ENCODE data around the gene PHKG2. TPM values are rescaled to one million over a fixed set of nuclear protein-coding genes. Genes with fewer than 3 reads are reported as not detected.

PHKG2 gene
- total and polyA plus RNA-seq, 3 donors from 2014 or later = 78.4 to 312 (median 129) TPM

GRCh38 chr16:30773826-30774225 is 25.6 kb downstream of the PHKG2 start:
- DNase-seq = no peak
- no peaks in the 10 kb centered on the region for H3K36me3 ChIP-seq (ENCODE audit: low read depth, missing control alignments)

GRCh38 chr16:30774367-30775130 is 26.3 kb downstream of the PHKG2 start:
- DNase-seq = no peak
- peak overlapping the region; percentile 67 to 69 for H3K4me3 ChIP-seq
- H3K27ac ChIP-seq = peak overlapping the region in 1 of 2 donors; percentile 77
- H3K9me3 ChIP-seq = no peaks in the 10 kb centered on the region
- H3K4me1 ChIP-seq = peaks cover 13% of the 10 kb centered on the region
- TF ChIP-seq, protein P1, sequence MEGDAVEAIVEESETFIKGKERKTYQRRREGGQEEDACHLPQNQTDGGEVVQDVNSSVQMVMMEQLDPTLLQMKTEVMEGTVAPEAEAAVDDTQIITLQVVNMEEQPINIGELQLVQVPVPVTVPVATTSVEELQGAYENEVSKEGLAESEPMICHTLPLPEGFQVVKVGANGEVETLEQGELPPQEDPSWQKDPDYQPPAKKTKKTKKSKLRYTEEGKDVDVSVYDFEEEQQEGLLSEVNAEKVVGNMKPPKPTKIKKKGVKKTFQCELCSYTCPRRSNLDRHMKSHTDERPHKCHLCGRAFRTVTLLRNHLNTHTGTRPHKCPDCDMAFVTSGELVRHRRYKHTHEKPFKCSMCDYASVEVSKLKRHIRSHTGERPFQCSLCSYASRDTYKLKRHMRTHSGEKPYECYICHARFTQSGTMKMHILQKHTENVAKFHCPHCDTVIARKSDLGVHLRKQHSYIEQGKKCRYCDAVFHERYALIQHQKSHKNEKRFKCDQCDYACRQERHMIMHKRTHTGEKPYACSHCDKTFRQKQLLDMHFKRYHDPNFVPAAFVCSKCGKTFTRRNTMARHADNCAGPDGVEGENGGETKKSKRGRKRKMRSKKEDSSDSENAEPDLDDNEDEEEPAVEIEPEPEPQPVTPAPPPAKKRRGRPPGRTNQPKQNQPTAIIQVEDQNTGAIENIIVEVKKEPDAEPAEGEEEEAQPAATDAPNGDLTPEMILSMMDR (IDR thresholded peaks at IDR 0.05) = no peak
- WGBS, 2 donors = 54 to 62% methylated on average over 5 to 8 of the region's 8 CpGs
- H3K36me3 ChIP-seq (ENCODE audit: low read depth, missing control alignments) = no peaks in the 10 kb centered on the region
- no peaks in the 10 kb centered on the region for H3K27me3 ChIP-seq
- intact Hi-C loops (cut with DNase I; ENCODE audit: low total_unique reads) = no loop called here

More at GRCh38 chr16:30773826-30774225, 25.6 kb downstream of the PHKG2 start:
- WGBS, 2 donors = 80 to 86% methylated on average over 12 to 14 of the region's 14 CpGs
- intact Hi-C loops (cut with DNase I; ENCODE audit: low total_unique reads) = no loop called here
- Histone ChIP-seq H3K9me3 (no peaks in the 10 kb centered on the region), H3K27ac (no peak overlapping the region), H3K27me3 (no peaks in the 10 kb centered on the region), H3K4me3 (no peak overlapping the region), H3K4me1 (peaks cover 13% of the 10 kb centered on the region)
- no peak for TF ChIP-seq POLR2A (IDR thresholded peaks at IDR 0.05)
- TF ChIP-seq, protein P1 (IDR thresholded peaks at IDR 0.05) = no peak

DNA sequence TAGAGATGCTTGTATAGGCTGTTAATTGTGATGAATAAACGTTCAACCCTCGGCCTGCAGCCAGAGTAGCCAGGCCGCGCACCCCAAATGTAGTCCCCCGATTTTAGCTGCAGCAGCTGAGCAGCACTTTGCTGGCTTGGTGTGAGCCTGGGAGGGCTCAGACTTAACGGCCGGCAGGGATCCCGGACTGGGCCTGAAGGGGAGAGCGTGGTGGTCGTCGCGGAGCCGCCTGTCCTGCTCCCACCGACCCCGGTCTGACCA is 26.8 kb downstream of the PHKG2 start:
- intact Hi-C loops (cut with DNase I; ENCODE audit: low total_unique reads) = no loop called here
- WGBS, 2 donors = 11% methylated on average over 10 of the region's 15 CpGs; no CpG with 5 or more reads in 1 of the 2 donors

DNA sequence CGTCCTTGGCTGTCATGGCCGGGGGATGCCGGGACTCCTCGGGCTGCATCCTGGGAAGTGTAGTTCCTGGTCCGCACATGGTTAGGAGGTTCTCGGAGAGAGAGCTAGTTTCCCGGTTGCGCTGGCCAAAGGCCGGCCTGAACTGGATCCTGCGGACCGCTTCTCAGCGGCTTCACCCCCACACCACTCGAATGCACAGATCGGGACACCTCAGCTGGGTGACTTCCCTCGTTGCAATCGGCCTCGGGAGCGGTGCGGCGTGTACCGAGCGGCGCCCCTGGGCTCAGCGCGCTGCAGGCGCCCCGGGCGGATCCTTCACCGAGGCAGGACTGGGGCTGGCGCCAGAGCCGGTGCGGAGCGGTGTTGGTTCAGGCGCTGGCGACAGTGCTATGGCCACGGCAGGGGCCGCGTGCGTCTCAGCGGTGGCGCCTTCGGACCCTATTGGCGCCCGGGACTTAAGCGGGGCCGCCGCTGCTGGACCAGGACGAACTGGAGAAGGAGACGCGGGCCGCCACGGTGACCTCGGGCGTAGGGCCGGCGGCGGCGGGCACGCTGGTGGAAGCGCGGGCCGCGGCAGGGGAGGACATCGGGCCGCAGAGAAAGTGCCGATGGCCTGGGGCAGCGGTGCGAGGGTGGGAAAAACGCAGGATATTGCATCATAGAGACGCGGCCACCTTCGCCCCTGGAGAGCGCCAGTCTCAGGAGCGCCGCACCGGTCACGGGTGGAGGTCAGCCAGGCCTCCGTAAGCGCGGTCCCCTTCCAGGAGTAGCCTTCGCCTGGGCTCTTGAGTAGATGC is 27.4 kb downstream of the PHKG2 start:
- intact Hi-C loops (cut with DNase I; ENCODE audit: low total_unique reads) = no loop called here
- peak overlapping the region; percentile 67 to 69 for H3K4me3 ChIP-seq
- H3K4me1 ChIP-seq = peaks cover 13% of the 10 kb centered on the region
- peak; percentile 92 for DNase-seq
- peak overlapping the region; percentile 55 to 77 for H3K27ac ChIP-seq
- no peaks in the 10 kb centered on the region for H3K27me3 ChIP-seq
- no peaks in the 10 kb centered on the region for H3K9me3 ChIP-seq
- H3K36me3 ChIP-seq (ENCODE audit: low read depth, missing control alignments) = no peaks in the 10 kb centered on the region
- WGBS, 2 donors = 0% methylated on average over 12 to 78 of the region's 81 CpGs
- TF ChIP-seq POLR2A (IDR thresholded peaks at IDR 0.05) = no peak
- TF ChIP-seq, protein P1 (IDR thresholded peaks at IDR 0.05) = no peak

More for the DNA sequence above, 26.8 kb downstream of the PHKG2 start:
- Histone ChIP-seq H3K4me3 (peak overlapping the region; percentile 67 to 69), H3K4me1 (peaks cover 13% of the 10 kb centered on the region), H3K27ac (peak overlapping the region in 1 of 2 donors; percentile 77), H3K27me3 (no peaks in the 10 kb centered on the region), H3K9me3 (no peaks in the 10 kb centered on the region), H3K36me3 (ENCODE audit: low read depth, missing control alignments) (no peaks in the 10 kb centered on the region)
- DNase-seq = no peak
- TF ChIP-seq POLR2A (IDR thresholded peaks at IDR 0.05) = no peak
- TF ChIP-seq, protein P1 (IDR thresholded peaks at IDR 0.05) = no peak
